Caco-2 (cell line): ENCODE measurements around the gene HOXD1. TPM values are rescaled to one million over a fixed set of nuclear protein-coding genes. Genes with fewer than 3 reads are reported as not detected.

ENCODE experiments used
- BruUV-seq: library from RNA; stranded (reverse); fragments of 400-500 nt; replicated peaks from 2 replicates; lab custom pipeline; 2021; lab: Mats Ljungman, UMichigan
- CTCF ChIA-PET: fragments of 300-600 bp; sonication (Branson Sonifier 250); formaldehyde crosslinking; loops from one replicate; lab custom pipeline; 2022; ENCODE audit warnings: antibody characterized with exemption; lab: Charles Lee
- POLR2A ChIA-PET: fragments of 300-600 bp; sonication (Branson Sonifier 250); formaldehyde crosslinking; loops from one replicate; lab custom pipeline; 2022; ENCODE audit warnings: antibody characterized with exemption; lab: Charles Lee
- DNase-seq, 2 experiments: peaks; one replicate each; pipeline versions ENCODE4 v3.0.0 to v3.0.0-alpha.2; 2020 to 2022
- H3K27me3 ChIP-seq: replicated peaks from 2 replicates; pipeline ENCODE4 v1.6.0; 2011; ENCODE audit warnings: low read length; ENCODE audit not compliant: control insufficient read depth, insufficient read depth
- H3K36me3 ChIP-seq: 2 replicates; pipeline ENCODE4 v1.5.1; 2011; ENCODE audit warnings: low read length; ENCODE audit not compliant: control insufficient read depth, insufficient read depth
- H3K4me1 ChIP-seq: fragments of 250-450 bp; sonication (Bioruptor Pico); 2 replicates; pipeline ENCODE4 v1.5.1; 2020; ENCODE audit warnings: mild to moderate bottlenecking
- H3K4me3 ChIP-seq: 2 replicates; pipeline ENCODE4 v1.5.1; 2011; ENCODE audit warnings: low read depth, mild to moderate bottlenecking, control low read depth, low read length
- H3K9me3 ChIP-seq: fragments of 250-450 bp; sonication (Bioruptor Pico); 2 replicates; pipeline ENCODE4 v1.5.1; 2020; ENCODE audit warnings: mild to moderate bottlenecking, moderate library complexity
- H3K27ac Mint-ChIP-seq: one replicate; pipeline ENCODE4 v1.8.0; 2022; ENCODE audit warnings: mixed read lengths; ENCODE audit not compliant: unreplicated experiment
- H3K27me3 Mint-ChIP-seq: one replicate; pipeline ENCODE4 v1.8.0; 2022; ENCODE audit warnings: mixed read lengths; ENCODE audit not compliant: insufficient read depth, unreplicated experiment
- H3K36me3 Mint-ChIP-seq: one replicate; pipeline ENCODE4 v1.8.0; 2022; ENCODE audit warnings: mild to moderate bottlenecking, mixed read lengths; ENCODE audit not compliant: insufficient read depth, unreplicated experiment
- H3K4me1 Mint-ChIP-seq: one replicate; pipeline ENCODE4 v1.8.0; 2022; ENCODE audit warnings: low read depth, mixed read lengths; ENCODE audit not compliant: unreplicated experiment
- H3K4me3 Mint-ChIP-seq: one replicate; pipeline ENCODE4 v1.8.0; 2022; ENCODE audit warnings: mild to moderate bottlenecking, moderate library complexity, mixed read lengths; ENCODE audit not compliant: unreplicated experiment
- H3K9me3 Mint-ChIP-seq: one replicate; pipeline ENCODE4 v1.8.0; 2022; ENCODE audit warnings: mixed read lengths; ENCODE audit not compliant: unreplicated experiment
- CTCF ChIP-seq, 2 experiments: fragments of 200-600 bp in 1 of 2; IDR thresholded peaks; 1 replicate in 1 of 2; 2 replicates in 1 of 2; pipeline versions ENCODE4 v1.5.1 to v1.8.0; 2011 to 2022; ENCODE audit warnings: antibody characterized with exemption in 1 of 2, control low read depth in 1 of 2, inconsistent platforms in 1 of 2, low read depth in 1 of 2, low read length in 1 of 2, mild to moderate bottlenecking in 1 of 2, moderate library complexity in 1 of 2; ENCODE audit not compliant: insufficient read depth in 1 of 2, severe bottlenecking in 1 of 2, unreplicated experiment in 1 of 2
- intact Hi-C: fragments of 100-400 bp; cut with micrococcal nuclease; formaldehyde crosslinking; loops from one replicate; pipeline ENCODE4 v1.10.0; 2022; ENCODE audit not compliant: unreplicated experiment
- total RNA-seq: library from RNA; stranded (reverse); gene quantifications from 2 replicates; pipeline ENCODE4 v1.2.3, GENCODE V29; 2022

Gene HOXD1
- total RNA-seq, 1 experiment from 2014 or later = not detected

DNA sequence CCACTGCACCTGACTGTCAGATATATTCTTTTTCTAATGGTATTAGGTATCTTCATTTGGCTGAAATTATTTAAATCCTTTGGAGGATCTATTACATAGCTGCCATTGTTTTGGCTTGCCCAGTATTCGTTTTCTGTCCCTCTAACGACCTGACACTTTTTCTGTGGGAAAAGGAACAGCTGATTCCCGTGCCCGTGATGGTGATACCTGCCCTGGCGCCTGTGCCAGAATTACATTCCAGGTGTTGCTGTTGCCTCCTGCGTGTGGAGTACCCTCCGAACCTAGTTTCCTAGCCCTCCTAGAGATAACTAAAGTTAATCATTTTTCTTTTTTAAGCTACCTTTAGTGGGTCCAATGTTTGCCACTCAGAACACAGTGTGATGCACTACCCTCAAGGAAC lies 14.0 kb downstream of the HOXD1 start:
- ChIA-PET POLR2A (no interaction called here), CTCF (no interaction called here)
- H3K36me3 Mint-ChIP-seq = no peaks in the 10 kb centered on the region
- no peak overlapping the region for H3K4me3 Mint-ChIP-seq
- H3K9me3 Mint-ChIP-seq = no peaks in the 10 kb centered on the region
- DNase-seq = no peak
- no peak overlapping the region for H3K4me3 ChIP-seq
- peaks cover 12% of the 10 kb centered on the region for H3K27me3 Mint-ChIP-seq
- no TSS peak for BruUV-seq
- H3K4me1 ChIP-seq = no peaks in the 10 kb centered on the region
- intact Hi-C loops = no loop called here
- TF ChIP-seq CTCF (IDR thresholded peaks at IDR 0.05; ENCODE audit: insufficient read depth in 1 of 2, low read depth in 1 of 2, low read length in 1 of 2, severe bottlenecking in 1 of 2, unreplicated experiment in 1 of 2) = no peak
- no peak overlapping the region for H3K27ac Mint-ChIP-seq
- no peaks in the 10 kb centered on the region for H3K27me3 ChIP-seq
- no peaks in the 10 kb centered on the region for H3K4me1 Mint-ChIP-seq
- no peaks in the 10 kb centered on the region for H3K36me3 ChIP-seq
- peaks cover 3% of the 10 kb centered on the region; the same call in 1 of the 2 replicates for H3K9me3 ChIP-seq

GRCh38 chr2:176205126-176205525 lies 16.7 kb downstream of the HOXD1 start:
- POLR2A ChIA-PET = no interaction called here
- Mint-ChIP-seq H3K36me3 (no peaks in the 10 kb centered on the region), H3K9me3 (no peaks in the 10 kb centered on the region), H3K4me3 (no peak overlapping the region), H3K27ac (no peak overlapping the region), H3K27me3 (peaks cover 10% of the 10 kb centered on the region), H3K4me1 (no peaks in the 10 kb centered on the region)
- H3K36me3 ChIP-seq = no peaks in the 10 kb centered on the region
- H3K27me3 ChIP-seq = no peaks in the 10 kb centered on the region
- DNase-seq = no peak
- no TSS peak for BruUV-seq
- no peak for TF ChIP-seq CTCF (IDR thresholded peaks at IDR 0.05; ENCODE audit: insufficient read depth in 1 of 2, low read depth in 1 of 2, low read length in 1 of 2, severe bottlenecking in 1 of 2, unreplicated experiment in 1 of 2)
- intact Hi-C loops = no loop called here
- no peak overlapping the region for H3K4me3 ChIP-seq
- H3K4me1 ChIP-seq = no peaks in the 10 kb centered on the region
- H3K9me3 ChIP-seq = peaks cover 3% of the 10 kb centered on the region; the same call in 1 of the 2 replicates
- CTCF ChIA-PET = no interaction called here

GRCh38 chr2:176206136-176206535 lies 17.7 kb downstream of the HOXD1 start:
- no peaks in the 10 kb centered on the region for H3K4me1 ChIP-seq
- ChIA-PET POLR2A (no interaction called here), CTCF (no interaction called here)
- BruUV-seq = no TSS peak
- H3K36me3 ChIP-seq = no peaks in the 10 kb centered on the region
- intact Hi-C loops = no loop called here
- H3K9me3 Mint-ChIP-seq = no peaks in the 10 kb centered on the region
- H3K4me3 ChIP-seq = no peak overlapping the region
- no peak for DNase-seq
- H3K9me3 ChIP-seq = peaks cover 3% of the 10 kb centered on the region; the same call in 1 of the 2 replicates
- peaks cover 15% of the 10 kb centered on the region for H3K27me3 Mint-ChIP-seq
- H3K36me3 Mint-ChIP-seq = no peaks in the 10 kb centered on the region
- no peak overlapping the region for H3K27ac Mint-ChIP-seq
- no peaks in the 10 kb centered on the region for H3K4me1 Mint-ChIP-seq
- no peak for TF ChIP-seq CTCF (IDR thresholded peaks at IDR 0.05; ENCODE audit: insufficient read depth in 1 of 2, low read depth in 1 of 2, low read length in 1 of 2, severe bottlenecking in 1 of 2, unreplicated experiment in 1 of 2)
- H3K4me3 Mint-ChIP-seq = no peak overlapping the region
- H3K27me3 ChIP-seq = no peaks in the 10 kb centered on the region
